ENCODE data around the gene CYP2U1. TPM values are rescaled to one million over a fixed set of nuclear protein-coding genes. Genes with fewer than 3 reads are reported as not detected.
A peak's percentile ranks its signal among the peaks of the same experiment; 100 is the strongest.
"Not testable (repeated sequence)": the region's sequence is repeated elsewhere in the genome, so short reads cannot be mapped to it uniquely, and the experiment has no call there.

Gene CYP2U1
- total RNA-seq, 1 donor from 2014 or later = 8.1 TPM

GRCh38 chr4:107913283-107913899 lies 18.0 kb upstream of the CYP2U1 start:
- ATAC-seq (peak; percentile 82), DNase-seq (no peak)
- intact Hi-C loops (cut with micrococcal nuclease) = loop anchor here (2.0 kb wide), 1 partner anchor 155 kb away; no protein-coding TSS in a partner anchor

GRCh38 chr4:107915220-107915619 lies 16.1 kb upstream of the CYP2U1 start:
- DNase-seq = no peak
- ATAC-seq = no peak
- intact Hi-C loops (cut with micrococcal nuclease) = no loop called here

GRCh38 chr4:107916623-107917022 lies 14.7 kb upstream of the CYP2U1 start:
- intact Hi-C loops (cut with micrococcal nuclease) = no loop called here
- DNase-seq (no peak), ATAC-seq (no peak)

GRCh38 chr4:107917500-107917899 lies 13.8 kb upstream of the CYP2U1 start:
- intact Hi-C loops (cut with micrococcal nuclease) = no loop called here
- ATAC-seq (no peak), DNase-seq (no peak)

- no peak for ATAC-seq
- intact Hi-C loops (cut with micrococcal nuclease) = no loop called here
- DNase-seq = no peak
Measured at GRCh38 chr4:107922486-107923473, 8.6 kb upstream of the CYP2U1 start.

- DNase-seq; ATAC-seq; intact Hi-C loops (cut with micrococcal nuclease): not testable (repeated sequence)
Measured at GRCh38 chr4:107925713-107926112, 5.6 kb upstream of the CYP2U1 start.

- DNase-seq; ATAC-seq; intact Hi-C loops (cut with micrococcal nuclease): not testable (repeated sequence)
Measured at GRCh38 chr4:107926875-107927274, 4.5 kb upstream of the CYP2U1 start.

GRCh38 chr4:107931775-107932321 lies 499 bp downstream of the CYP2U1 start:
- peak; percentile 1 for ATAC-seq
- no peak for DNase-seq
- intact Hi-C loops (cut with micrococcal nuclease) = no loop called here

GRCh38 chr4:107935246-107935645 lies 3.9 kb downstream of the CYP2U1 start:
- no peak for DNase-seq
- no peak for ATAC-seq
- intact Hi-C loops (cut with micrococcal nuclease) = no loop called here

GRCh38 chr4:107937040-107937439 lies 5.7 kb downstream of the CYP2U1 start:
- no peak for ATAC-seq
- intact Hi-C loops (cut with micrococcal nuclease) = no loop called here
- DNase-seq = no peak

- intact Hi-C loops (cut with micrococcal nuclease) = no loop called here
- ATAC-seq (no peak), DNase-seq (no peak)
Measured at GRCh38 chr4:107939307-107939706, 8.0 kb downstream of the CYP2U1 start.

- ATAC-seq (no peak), DNase-seq (no peak)
- intact Hi-C loops (cut with micrococcal nuclease) = no loop called here
Measured at GRCh38 chr4:107945809-107946208, 14.5 kb downstream of the CYP2U1 start.

GRCh38 chr4:107950746-107951540 lies 19.6 kb downstream of the CYP2U1 start:
- no peak for ATAC-seq
- no peak for DNase-seq
- intact Hi-C loops (cut with micrococcal nuclease) = no loop called here

GRCh38 chr4:107951551-107951950 lies 20.2 kb downstream of the CYP2U1 start:
- no peak for ATAC-seq
- intact Hi-C loops (cut with micrococcal nuclease) = no loop called here

GRCh38 chr4:107956011-107956410 lies 24.7 kb downstream of the CYP2U1 start:
- DNase-seq (no peak), ATAC-seq (no peak)
- intact Hi-C loops (cut with micrococcal nuclease) = no loop called here

More at GRCh38 chr4:107951551-107951950, 20.2 kb downstream of the CYP2U1 start:
- DNase-seq = no peak

- DNase-seq (no peak), ATAC-seq (no peak)
Measured at GRCh38 chr4:107966903-107967302, 35.6 kb downstream of the CYP2U1 start.

GRCh38 chr4:107967519-107967918 lies 36.2 kb downstream of the CYP2U1 start:
- DNase-seq; ATAC-seq; intact Hi-C loops (cut with micrococcal nuclease): not testable (repeated sequence)

More at GRCh38 chr4:107966903-107967302, 35.6 kb downstream of the CYP2U1 start:
- intact Hi-C loops (cut with micrococcal nuclease) = no loop called here

- ATAC-seq; DNase-seq; intact Hi-C loops (cut with micrococcal nuclease): not testable (repeated sequence)
Measured at GRCh38 chr4:107967921-107968320, 36.6 kb downstream of the CYP2U1 start.
